T-helper 1 cell (primary cell): ENCODE measurements around the gene LENEP.

Experiments
- DNase-seq, 5 donors: peaks; one replicate each; pipeline ENCODE4 v3.0.0-alpha.2; 2012 to 2020

Gene LENEP

GRCh38 chr1:155011437-155012025 lies 18.1 kb downstream of the LENEP start:
- no peak for DNase-seq

GRCh38 chr1:155012026-155012546 lies 18.7 kb downstream of the LENEP start:
- DNase-seq = peak in 1 of 5 donors; percentile 64

GRCh38 chr1:155012776-155013602 lies 19.6 kb downstream of the LENEP start:
- no peak for DNase-seq

GRCh38 chr1:155013632-155014031 lies 20.2 kb downstream of the LENEP start:
- peak in 3 of 5 donors; percentile 36 to 55 (median 53) for DNase-seq

GRCh38 chr1:155014709-155015508 lies 21.5 kb downstream of the LENEP start:
- no peak for DNase-seq

GRCh38 chr1:155015527-155016230 lies 22.3 kb downstream of the LENEP start:
- DNase-seq = no peak

- peak in 1 of 5 donors; percentile 43 for DNase-seq
These were observed 22.9 kb downstream of the LENEP start for GRCh38 chr1:155016231-155016831.

- DNase-seq = peak; percentile 79 to 88 (median 82)
These were observed 23.9 kb downstream of the LENEP start for GRCh38 chr1:155017041-155017945.

- DNase-seq = no peak
These were observed 24.5 kb downstream of the LENEP start for GRCh38 chr1:155017946-155018316.

GRCh38 chr1:155018617-155019348 lies 25.4 kb downstream of the LENEP start:
- no peak for DNase-seq

GRCh38 chr1:155019377-155020245 lies 26.2 kb downstream of the LENEP start:
- no peak for DNase-seq

- no peak for DNase-seq
These were observed 28.9 kb downstream of the LENEP start for GRCh38 chr1:155022136-155022926.

- DNase-seq = no peak
These were observed 29.5 kb downstream of the LENEP start for GRCh38 chr1:155022927-155023236.

- DNase-seq = no peak
These were observed 30.2 kb downstream of the LENEP start for GRCh38 chr1:155023627-155024026.

GRCh38 chr1:155024315-155024714 lies 30.9 kb downstream of the LENEP start:
- DNase-seq = no peak

- DNase-seq = no peak
These were observed 32.8 kb downstream of the LENEP start for GRCh38 chr1:155026154-155026553.

- no peak for DNase-seq
These were observed 33.2 kb downstream of the LENEP start for GRCh38 chr1:155026588-155026987.

GRCh38 chr1:155029513-155030242 lies 36.3 kb downstream of the LENEP start:
- DNase-seq = no peak
